Measurements from ENCODE around the gene NUSAP1. TPM values are rescaled to one million over a fixed set of nuclear protein-coding genes. Genes with fewer than 3 reads are reported as not detected.
"Not testable (repeated sequence)": the region's sequence is repeated elsewhere in the genome, so short reads cannot be mapped to it uniquely, and the experiment has no call there.

Gene NUSAP1
- total RNA-seq, 1 donor from 2014 or later = 52.5 TPM

GRCh38 chr15:41423979-41424659 is 91.4 kb downstream of the NUSAP1 start:
- H3K9me3 Mint-ChIP-seq = peaks cover 5% of the 10 kb centered on the region
- no peak overlapping the region for H3K4me3 Mint-ChIP-seq
- H3K27ac Mint-ChIP-seq = no peak overlapping the region
- peaks cover 12% of the 10 kb centered on the region for H3K4me1 Mint-ChIP-seq
- DNase-seq (ENCODE audit: low spot score in 2 of 2, unreplicated experiment in 2 of 2) = no peak
- H3K36me3 Mint-ChIP-seq = peaks cover 10% of the 10 kb centered on the region
- no peaks in the 10 kb centered on the region for H3K27me3 Mint-ChIP-seq (ENCODE audit: low read depth)
- TF ChIP-seq CTCF (IDR thresholded peaks at IDR 0.05; ENCODE audit: unreplicated experiment) = no peak

GRCh38 chr15:41424809-41425208 is 92.1 kb downstream of the NUSAP1 start:
- TF ChIP-seq CTCF (IDR thresholded peaks at IDR 0.05; ENCODE audit: unreplicated experiment) = no peak
- Mint-ChIP-seq H3K27me3 (ENCODE audit: low read depth) (no peaks in the 10 kb centered on the region), H3K4me3 (no peak overlapping the region), H3K9me3 (peaks cover 5% of the 10 kb centered on the region), H3K36me3 (peaks cover 10% of the 10 kb centered on the region), H3K4me1 (peaks cover 13% of the 10 kb centered on the region), H3K27ac (no peak overlapping the region)
- DNase-seq (ENCODE audit: low spot score in 2 of 2, unreplicated experiment in 2 of 2) = no peak

GRCh38 chr15:41425907-41426306 is 93.2 kb downstream of the NUSAP1 start:
- not testable (repeated sequence) for H3K27ac Mint-ChIP-seq; H3K9me3 Mint-ChIP-seq; H3K4me1 Mint-ChIP-seq; H3K27me3 Mint-ChIP-seq (ENCODE audit: low read depth); H3K4me3 Mint-ChIP-seq; DNase-seq (ENCODE audit: low spot score in 2 of 2, unreplicated experiment in 2 of 2)
- H3K36me3 Mint-ChIP-seq = peaks cover 10% of the 10 kb centered on the region

GRCh38 chr15:41429003-41429890 is 96.6 kb downstream of the NUSAP1 start:
- TF ChIP-seq CTCF (IDR thresholded peaks at IDR 0.05; ENCODE audit: unreplicated experiment) = no peak
- H3K4me3 Mint-ChIP-seq = no peak overlapping the region
- H3K27me3 Mint-ChIP-seq (ENCODE audit: low read depth) = no peaks in the 10 kb centered on the region
- H3K27ac Mint-ChIP-seq = peak overlapping the region; percentile 21
- H3K4me1 Mint-ChIP-seq = peaks cover 4% of the 10 kb centered on the region
- H3K9me3 Mint-ChIP-seq = peaks cover 5% of the 10 kb centered on the region
- no peak for DNase-seq (ENCODE audit: low spot score in 2 of 2, unreplicated experiment in 2 of 2)
- H3K36me3 Mint-ChIP-seq = peaks cover 19% of the 10 kb centered on the region

Other genes starting within 250 kb of the NUSAP1 start
- 22.4 to 24.6 TPM (median 23.7 TPM) in 3 replicates for gene INO80, start 216.6 kb upstream of the NUSAP1 start, total RNA-seq
- not detected in 3 replicates for gene EXD1, start 102.1 kb upstream of the NUSAP1 start, total RNA-seq
- 51.8 to 58.4 TPM (median 54.1 TPM) in 3 replicates for gene CHP1, start 101.6 kb upstream of the NUSAP1 start, total RNA-seq
- gene OIP5, start 290 bp upstream of the NUSAP1 start, total RNA-seq = 5.3 to 5.9 TPM (median 5.6 TPM) in 3 replicates
- 13.3 to 14.1 TPM (median 13.4 TPM) in 3 replicates for gene NDUFAF1, start 69.6 kb downstream of the NUSAP1 start, total RNA-seq
- 58.1 to 66.9 TPM (median 63.5 TPM) in 3 replicates for gene RTF1, start 84.2 kb downstream of the NUSAP1 start, total RNA-seq
- gene ITPKA, start 161.0 kb downstream of the NUSAP1 start, total RNA-seq = 0.55 to 0.80 TPM (median 0.79 TPM) in 3 replicates
- gene LTK, start 180.9 kb downstream of the NUSAP1 start, total RNA-seq = 0.91 to 1.2 TPM (median 1.0 TPM) in 3 replicates
- gene RPAP1, start 211.4 kb downstream of the NUSAP1 start, total RNA-seq = 54.0 to 65.5 TPM (median 54.8 TPM) in 3 replicates
- 94.4 to 104 TPM (median 95.8 TPM) in 3 replicates for gene TYRO3, start 226.3 kb downstream of the NUSAP1 start, total RNA-seq

All from mesothelial cell of epicardium (in vitro differentiated cells).